Sigmoid colon (tissue), 7 donors: Measurements from ENCODE around the gene OTUB2. TPM values are rescaled to one million over a fixed set of nuclear protein-coding genes. Genes with fewer than 3 reads are reported as not detected.

Source experiments
- DNase-seq: peaks from one replicate; pipeline ENCODE4 v3.0.0-alpha.2; 2019
- H3K27ac ChIP-seq, 4 donors: fragments of 200-600 bp; sonication (generic); one replicate each; pipeline ENCODE4 v1.5.1; 2016 to 2019; ENCODE audit warnings: mild to moderate bottlenecking in 1 of 4
- H3K27me3 ChIP-seq, 3 donors: fragments of 200-600 bp; sonication (generic); one replicate each; pipeline ENCODE4 v1.5.1; 2019; ENCODE audit warnings: mild to moderate bottlenecking in 1 of 3
- H3K36me3 ChIP-seq, 4 donors: fragments of 200-600 bp; sonication (generic); one replicate each; pipeline ENCODE4 v1.5.1; 2016 to 2019
- H3K4me1 ChIP-seq, 4 donors: fragments of 200-600 bp; sonication (generic); one replicate each; pipeline ENCODE4 v1.5.1; 2017 to 2019
- H3K4me3 ChIP-seq, 4 donors: fragments of 200-600 bp; sonication (generic); one replicate each; pipeline ENCODE4 v1.5.1; 2017 to 2019; ENCODE audit warnings: mild to moderate bottlenecking in 2 of 4, moderate library complexity in 1 of 4
- H3K9me3 ChIP-seq, 4 donors: fragments of 200-600 bp in 3 of 4; sonication (generic) in 3 of 4; one replicate each; pipeline versions ENCODE4 v1.5.1 to v1.6.1; 2013 to 2019
- CTCF ChIP-seq, 4 experiments: fragments of 450-650 bp in 3 of 4; fragments of 200-600 bp in 1 of 4; IDR thresholded peaks; one replicate each; pipeline ENCODE4 v1.5.1; 2016 to 2019; ENCODE audit warnings: antibody characterized with exemption in 4 of 4, mild to moderate bottlenecking in 3 of 4, moderate library complexity in 2 of 4
- EP300 ChIP-seq, 4 donors: sonication (generic); formaldehyde crosslinking; IDR thresholded peaks; one replicate each; pipeline ENCODE4 v1.6.1; 2017; ENCODE audit warnings: antibody characterized with exemption in 4 of 4
- POLR2A ChIP-seq, 2 donors: fragments of 450-650 bp; IDR thresholded peaks; one replicate each; pipeline ENCODE4 v1.6.1; 2016; ENCODE audit warnings: antibody characterized with exemption in 2 of 2, mild to moderate bottlenecking in 2 of 2, moderate library complexity in 2 of 2
- POLR2AphosphoS5 ChIP-seq, 4 donors: sonication (generic); formaldehyde crosslinking; IDR thresholded peaks; one replicate each; pipeline ENCODE4 v1.6.1; 2017; ENCODE audit warnings: antibody characterized with exemption in 4 of 4
- WGBS, 2 donors: extraction: QIAGEN DNeasy Blood & Tissue Kit; methylation state at CpG; one replicate each; pipeline ENCODE4 v1.1.7; 2013; 5-methylcytosine and 5-hydroxymethylcytosine counted together
- intact Hi-C: fragments of 100-400 bp; cut with DNase I; formaldehyde crosslinking; loops from one replicate; pipeline ENCODE4 v1.15.1; 2023
- polyA plus RNA-seq, 3 donors: library from polyadenylated mRNA; stranded (reverse); fragments of 200-250 nt; gene quantifications; one replicate each; pipeline ENCODE4 v1.2.3, GENCODE V29; 2013
- total RNA-seq, 4 donors: library from RNA; depleted of rRNA; stranded (reverse); fragments of >200 nt; gene quantifications; one replicate each; pipeline ENCODE4 v1.1.0, GENCODE V29; 2016
- donor health status: healthy with polysubstance abuse.
- donor health status: Bipolar disorder and iron deficiency.
- donor health status: healthy.

Gene OTUB2
- total and polyA plus RNA-seq, 7 donors, result 0.14 to 2.3 (median 0.60) TPM

DNA sequence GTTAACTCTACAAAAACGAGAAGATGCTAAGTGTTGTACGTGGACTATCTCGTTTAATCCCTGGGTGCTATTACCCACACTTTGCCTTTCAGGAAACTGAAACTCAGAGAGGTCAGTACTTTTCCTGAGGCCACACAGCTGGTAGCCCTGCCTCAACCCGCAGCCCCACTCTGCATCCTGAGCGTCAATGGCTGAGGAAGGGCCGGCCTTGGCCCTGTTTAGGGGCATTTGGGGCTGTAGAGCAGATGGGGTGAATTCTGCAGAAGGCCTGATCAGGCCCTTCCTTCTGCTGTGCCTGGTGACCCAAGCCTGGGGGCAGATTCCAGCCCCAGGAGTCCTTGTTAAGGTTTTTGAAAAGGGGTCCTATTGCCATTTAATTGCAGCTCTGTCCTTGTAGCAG, 32.8 kb upstream of the OTUB2 start:
- Histone ChIP-seq H3K4me3 (no peak overlapping the region), H3K4me1 (peaks cover 0 to 35% (median 25%) of the 10 kb centered on the region in 4 donors), H3K27me3 (no peaks in the 10 kb centered on the region), H3K9me3 (no peaks in the 10 kb centered on the region), H3K36me3 (no peaks in the 10 kb centered on the region), H3K27ac (peak overlapping the region; percentile 75 to 84 (median 78))
- DNase-seq, result no peak
- WGBS, 2 donors, result 65 to 85% methylated on average over 6 of the region's 6 CpGs
- TF ChIP-seq POLR2AphosphoS5 (IDR thresholded peaks at IDR 0.05) (no peak), CTCF (IDR thresholded peaks at IDR 0.05) (no peak), POLR2A (IDR thresholded peaks at IDR 0.05) (no peak), EP300 (IDR thresholded peaks at IDR 0.05) (no peak)
- intact Hi-C loops, result no loop called here

DNA sequence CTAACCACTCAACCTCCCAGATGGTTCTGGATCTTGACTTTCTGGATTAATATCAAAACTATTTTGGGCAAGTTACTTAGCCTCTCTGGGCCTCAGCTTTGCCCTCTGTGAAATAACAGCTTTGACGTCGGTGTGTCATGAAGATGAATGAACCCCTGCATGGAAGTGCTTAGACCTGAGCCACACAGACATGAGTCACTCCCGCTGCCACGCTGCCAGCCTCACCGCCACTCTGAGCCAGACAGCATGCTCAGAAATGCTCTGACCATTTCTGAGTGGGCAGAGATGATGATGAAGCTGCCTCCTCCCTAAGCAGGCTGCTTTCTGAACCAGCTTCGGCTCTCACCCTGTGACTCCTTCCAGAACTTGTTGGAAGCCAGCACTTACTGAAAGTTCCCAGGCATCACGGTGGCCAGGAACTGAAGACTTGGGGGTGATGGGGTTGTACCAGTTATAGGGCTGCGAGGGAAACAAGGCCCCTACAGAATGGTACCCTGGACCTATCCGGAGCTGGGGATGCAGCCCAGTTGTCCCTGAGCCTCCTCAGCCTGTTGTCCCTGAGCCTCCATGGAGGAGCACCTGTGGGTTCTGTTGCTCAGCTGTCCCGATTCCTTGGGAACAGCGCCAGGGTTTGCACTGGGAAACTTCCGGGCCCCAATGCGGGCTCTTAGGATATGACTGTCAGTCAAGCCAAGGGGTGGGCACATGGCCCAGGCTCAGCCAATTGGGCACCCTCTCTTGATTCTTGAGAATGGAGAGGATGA, 31.0 kb upstream of the OTUB2 start:
- Histone ChIP-seq H3K4me3 (no peak overlapping the region), H3K27ac (peak overlapping the region; percentile 75 to 84 (median 78)), H3K36me3 (no peaks in the 10 kb centered on the region), H3K27me3 (no peaks in the 10 kb centered on the region), H3K9me3 (no peaks in the 10 kb centered on the region), H3K4me1 (peaks cover 0 to 35% (median 25%) of the 10 kb centered on the region in 4 donors)
- WGBS, 2 donors, result 60 to 70% methylated on average over 13 of the region's 13 CpGs
- intact Hi-C loops, result loop anchor here (5.0 kb wide), 1 partner anchor 233 kb away; no protein-coding TSS in a partner anchor
- TF ChIP-seq POLR2A (IDR thresholded peaks at IDR 0.05) (no peak), CTCF (IDR thresholded peaks at IDR 0.05) (no peak), EP300 (IDR thresholded peaks at IDR 0.05) (peak in 2 of 4 donors; percentile 77 to 88), POLR2AphosphoS5 (IDR thresholded peaks at IDR 0.05) (peak; percentile 73 to 85 (median 80))
- peak; percentile 92 for DNase-seq

- H3K4me3 ChIP-seq, result no peak overlapping the region
- 61 to 65% methylated on average over 8 of the region's 8 CpGs for WGBS, 2 donors
- no peaks in the 10 kb centered on the region for H3K27me3 ChIP-seq
- DNase-seq, result no peak
- H3K36me3 ChIP-seq, result no peaks in the 10 kb centered on the region
- intact Hi-C loops, result loop anchor here (5.0 kb wide), 1 partner anchor 234 kb away; no protein-coding TSS in a partner anchor
- TF ChIP-seq POLR2AphosphoS5 (IDR thresholded peaks at IDR 0.05), result no peak
- no peak for TF ChIP-seq CTCF (IDR thresholded peaks at IDR 0.05)
- TF ChIP-seq POLR2A (IDR thresholded peaks at IDR 0.05), result no peak
- TF ChIP-seq EP300 (IDR thresholded peaks at IDR 0.05), result no peak
- peak overlapping the region; percentile 75 to 84 (median 78) for H3K27ac ChIP-seq
- peaks cover 0 to 39% (median 28%) of the 10 kb centered on the region in 4 donors for H3K4me1 ChIP-seq
- H3K9me3 ChIP-seq, result no peaks in the 10 kb centered on the region
These were observed 29.9 kb upstream of the OTUB2 start for GRCh38 chr14:93996130-93996695.

DNA sequence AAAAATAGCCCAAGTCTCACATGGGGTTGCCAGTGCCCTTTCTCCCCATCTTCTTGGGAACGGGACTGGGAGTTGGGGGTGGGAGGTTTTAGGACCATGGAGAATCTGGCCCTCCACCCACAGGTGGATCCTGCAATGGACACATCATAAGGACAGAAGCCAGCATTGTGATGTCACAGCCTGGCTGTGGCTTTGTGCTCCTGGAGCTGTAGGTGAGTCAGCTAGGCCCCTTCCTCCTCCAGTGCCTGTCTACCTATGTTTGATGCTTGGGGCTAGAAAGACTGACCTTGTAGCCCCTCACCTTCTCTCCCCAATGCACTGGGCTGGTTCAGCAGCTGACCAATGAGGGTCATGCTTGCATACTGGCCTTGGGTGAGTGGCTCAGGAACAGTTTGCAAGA, 29.1 kb upstream of the OTUB2 start, which contains the start of gene CCDC197:
TSS of gene CCDC197 (plus strand) at position 220 of the 400 bp plus-strand sequence. CDS start 831 bp downstream, outside the sequence.
- peak within 1 kb of the TSS; percentile 75 to 84 (median 78) for H3K27ac ChIP-seq
- TF ChIP-seq POLR2AphosphoS5 (IDR thresholded peaks at IDR 0.05), result no peak
- no peak for TF ChIP-seq POLR2A (IDR thresholded peaks at IDR 0.05)
- TF ChIP-seq CTCF (IDR thresholded peaks at IDR 0.05), result no peak
- no peak for TF ChIP-seq EP300 (IDR thresholded peaks at IDR 0.05)
- H3K4me3 ChIP-seq, result no peak within 1 kb of the TSS
- peaks cover 0 to 44% (median 34%) of the 10 kb centered on the region in 4 donors for H3K4me1 ChIP-seq
- H3K27me3 ChIP-seq, result no peaks in the 10 kb centered on the region
- intact Hi-C loops, result loop anchor here (5.0 kb wide), 1 partner anchor 235 kb away; no protein-coding TSS in a partner anchor
- H3K9me3 ChIP-seq, result no peaks in the 10 kb centered on the region
- H3K36me3 ChIP-seq, result no peaks in the 10 kb centered on the region
- DNase-seq, result no peak
- WGBS, 2 donors, result 74 to 81% methylated on average over 1 of the region's 1 CpG
